H1 (cell line): ENCODE measurements around the gene PPP1R14C.

Experiments used
- CREB1 ChIP-seq: IDR thresholded peaks from 2 replicates; pipeline ENCODE4 v1.6.1; 2012; ENCODE audit warnings: inconsistent platforms
- CTCF ChIP-seq, 3 experiments: IDR thresholded peaks; 1 replicate in 2 of 3; 2 replicates in 1 of 3; pipeline versions ENCODE4 v1.5.1 to v1.6.1; 2011; ENCODE audit warnings: low read length in 3 of 3, mild to moderate bottlenecking in 3 of 3, inconsistent platforms in 2 of 3, low read depth in 1 of 3, moderate library complexity in 1 of 3; ENCODE audit not compliant: insufficient read depth in 1 of 3; ENCODE audit errors: control extremely low read depth in 1 of 3
- EZH2 ChIP-seq: fragments of 200-600 bp; sonication (generic); IDR thresholded peaks from 2 replicates; pipeline ENCODE4 v1.7.1; 2012; ENCODE audit warnings: low read depth, mild to moderate bottlenecking, moderate library complexity, low read length, inconsistent platforms; ENCODE audit not compliant: severe bottlenecking
- JUND ChIP-seq: IDR thresholded peaks from 2 replicates; pipeline ENCODE4 v1.6.1; 2011; ENCODE audit warnings: mild to moderate bottlenecking, improper control_type of control experiment, low read length
- KDM5A ChIP-seq: fragments of 200-600 bp; IDR thresholded peaks from 2 replicates; pipeline ENCODE4 v1.7.1; 2012; ENCODE audit warnings: mild to moderate bottlenecking, low read length, inconsistent platforms, mixed read lengths
- SP1 ChIP-seq: IDR thresholded peaks from 2 replicates; pipeline ENCODE4 v1.6.1; 2011; ENCODE audit warnings: low read depth, low read length
- ZNF274 ChIP-seq: IDR thresholded peaks from 2 replicates; pipeline ENCODE4 v1.7.0; 2012; ENCODE audit warnings: low read length, borderline replicate concordance; ENCODE audit errors: extremely low read depth

GRCh38 chr6:150183966-150184365 lies 41.1 kb downstream of the PPP1R14C start:
- no peak for TF ChIP-seq EZH2
- no peak for TF ChIP-seq CTCF (IDR thresholded peaks at IDR 0.05; ENCODE audit: control extremely low read depth in 1 of 3, insufficient read depth in 1 of 3, low read depth in 1 of 3, low read length in 3 of 3)
- TF ChIP-seq ZNF274: no peak
- TF ChIP-seq SP1: no peak
- TF ChIP-seq KDM5A: no peak
- no peak for TF ChIP-seq CREB1
- TF ChIP-seq JUND: no peak
